ENCODE measurements around the gene GRIPAP1. TPM values are rescaled to one million over a fixed set of nuclear protein-coding genes. Genes with fewer than 3 reads are reported as not detected.

Gene GRIPAP1
- total RNA-seq, 2 donors from 2014 or later: 29.8 to 36.6 TPM

GRCh38 chrX:49001521-49002090 lies 458 bp downstream of the GRIPAP1 start:
- Histone ChIP-seq H3K4me3 (peak overlapping the region; percentile 81), H3K9me3 (no peaks in the 10 kb centered on the region), H3K4me1 (ENCODE audit: control insufficient read depth in 1 of 2, low read depth in 2 of 2) (peaks cover 0 to 8% of the 10 kb centered on the region in 2 donors), H3K27me3 (replicated peaks; ENCODE audit: insufficient read depth) (no peaks in the 10 kb centered on the region), H3K36me3 (peaks cover 2% of the 10 kb centered on the region), H3K27ac (peak overlapping the region; percentile 63 to 71)
- TF ChIP-seq CTCF (IDR thresholded peaks at IDR 0.05): no peak
- ATAC-seq (ENCODE audit: insufficient number of reproducible peaks, low FRiP score, low read depth) (peak; percentile 18), DNase-seq (ENCODE audit: low spot score) (no peak)

- Histone ChIP-seq H3K27me3 (replicated peaks; ENCODE audit: insufficient read depth) (no peaks in the 10 kb centered on the region), H3K9me3 (no peaks in the 10 kb centered on the region), H3K27ac (no peak overlapping the region), H3K4me1 (ENCODE audit: control insufficient read depth in 1 of 2, low read depth in 2 of 2) (peaks cover 0 to 8% of the 10 kb centered on the region in 2 donors), H3K4me3 (no peak overlapping the region), H3K36me3 (peaks cover 2% of the 10 kb centered on the region)
- no peak for TF ChIP-seq CTCF (IDR thresholded peaks at IDR 0.05)
- no peak for ATAC-seq (ENCODE audit: insufficient number of reproducible peaks, low FRiP score, low read depth)
- no peak for DNase-seq (ENCODE audit: low spot score)
Observed at GRCh38 chrX:49000636-49001035, 1.4 kb downstream of the GRIPAP1 start.

DNA sequence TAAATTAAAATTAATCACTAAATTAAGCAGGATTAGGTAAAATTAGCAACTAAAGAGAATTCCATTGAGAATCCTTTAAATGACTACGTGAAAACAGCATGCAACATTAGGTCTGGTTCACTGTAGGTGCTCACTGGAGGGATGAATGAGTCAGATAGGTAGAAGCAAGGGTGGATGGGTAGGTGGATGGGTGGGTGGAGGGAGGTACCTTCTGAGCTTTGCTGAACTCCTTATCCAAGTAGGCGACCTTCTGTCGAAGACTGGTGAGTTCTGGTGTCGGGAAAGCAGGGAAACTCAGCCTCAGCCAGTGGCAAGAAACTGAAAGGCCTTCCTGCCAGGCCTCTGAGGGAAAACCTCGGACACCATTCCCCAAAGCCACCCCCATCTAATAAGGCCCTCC lies 3.0 kb downstream of the GRIPAP1 start:
- H3K9me3 ChIP-seq: no peaks in the 10 kb centered on the region
- H3K27ac ChIP-seq: no peak overlapping the region
- peaks cover 0 to 8% of the 10 kb centered on the region in 2 donors for H3K4me1 ChIP-seq (ENCODE audit: control insufficient read depth in 1 of 2, low read depth in 2 of 2)
- peaks cover 2% of the 10 kb centered on the region for H3K36me3 ChIP-seq
- no peaks in the 10 kb centered on the region for H3K27me3 ChIP-seq (replicated peaks; ENCODE audit: insufficient read depth)
- DNase-seq (ENCODE audit: low spot score) (no peak), ATAC-seq (ENCODE audit: insufficient number of reproducible peaks, low FRiP score, low read depth) (no peak)
- no peak overlapping the region for H3K4me3 ChIP-seq
- no peak for TF ChIP-seq CTCF (IDR thresholded peaks at IDR 0.05)

- Histone ChIP-seq H3K4me1 (ENCODE audit: control insufficient read depth in 1 of 2, low read depth in 2 of 2) (peaks cover 0 to 8% of the 10 kb centered on the region in 2 donors), H3K36me3 (peaks cover 2% of the 10 kb centered on the region), H3K27ac (no peak overlapping the region), H3K27me3 (replicated peaks; ENCODE audit: insufficient read depth) (no peaks in the 10 kb centered on the region), H3K4me3 (no peak overlapping the region), H3K9me3 (no peaks in the 10 kb centered on the region)
- ATAC-seq (ENCODE audit: insufficient number of reproducible peaks, low FRiP score, low read depth) (no peak), DNase-seq (ENCODE audit: low spot score) (no peak)
- no peak for TF ChIP-seq CTCF (IDR thresholded peaks at IDR 0.05)
Observed at GRCh38 chrX:48998391-48998790, 3.7 kb downstream of the GRIPAP1 start.

DNA sequence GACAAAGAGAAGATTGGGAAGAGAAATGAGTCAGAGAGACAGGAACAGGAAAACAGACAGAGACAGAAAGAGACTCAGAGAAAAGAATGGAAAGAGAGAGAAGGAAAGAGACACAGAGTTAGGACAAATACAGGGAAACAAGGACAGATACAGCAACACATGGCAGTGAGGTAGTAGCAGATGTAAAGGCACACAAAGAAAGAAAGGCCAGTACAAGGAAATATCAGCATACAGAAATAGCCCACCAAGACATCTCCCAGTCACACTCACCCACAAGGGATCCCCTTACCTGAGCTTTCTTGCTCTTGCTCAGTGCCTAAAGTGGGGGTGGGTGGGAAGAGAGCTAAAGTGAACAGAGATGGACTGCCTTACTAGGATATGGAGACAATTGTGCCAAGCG lies 4.2 kb downstream of the GRIPAP1 start:
- ATAC-seq (ENCODE audit: insufficient number of reproducible peaks, low FRiP score, low read depth) (no peak), DNase-seq (ENCODE audit: low spot score) (no peak)
- Histone ChIP-seq H3K9me3 (no peaks in the 10 kb centered on the region), H3K27ac (no peak overlapping the region), H3K4me1 (ENCODE audit: control insufficient read depth in 1 of 2, low read depth in 2 of 2) (peaks cover 0 to 8% of the 10 kb centered on the region in 2 donors), H3K4me3 (no peak overlapping the region), H3K27me3 (replicated peaks; ENCODE audit: insufficient read depth) (no peaks in the 10 kb centered on the region), H3K36me3 (peaks cover 6% of the 10 kb centered on the region)
- no peak for TF ChIP-seq CTCF (IDR thresholded peaks at IDR 0.05)
